Left kidney (tissue), 8 donors: ENCODE data around the gene TMEM35A. TPM values are rescaled to one million over a fixed set of nuclear protein-coding genes. Genes with fewer than 3 reads are reported as not detected.
"Not testable (repeated sequence)": the region's sequence is repeated elsewhere in the genome, so short reads cannot be mapped to it uniquely, and the experiment has no call there.

Source experiments
- DNase-seq: peaks from one replicate; pipeline ENCODE4 v3.0.0-alpha.2; 2013
- long read RNA-seq, 8 donors: transcript quantifications; one replicate each; lab custom pipeline, GENCODE V29; 2026
- polyA plus RNA-seq: library from polyadenylated mRNA; unstranded; fragments of 120-200 nt; gene quantifications from one replicate; pipeline ENCODE4 v1.2.1, GENCODE V29; 2013; ENCODE audit not compliant: insufficient read length

Gene TMEM35A
- 7.9 TPM for polyA plus RNA-seq
- long read RNA-seq, donor 1, partial matches to known transcripts, result 0 of 4 reads
- long read RNA-seq, donor 1, other reads (novel, unspliced or antisense), result 0 of 4 reads
- long read RNA-seq, donor 2, transcript TMEM35A-201 (2 exons, 2,195 nt), result major isoform, 7 of 7 reads
- long read RNA-seq, donor 2, partial matches to known transcripts, result 0 of 7 reads
- long read RNA-seq, donor 2, other reads (novel, unspliced or antisense), result 0 of 7 reads
- long read RNA-seq, donor 3, partial matches to known transcripts, result 0 of 4 reads
- long read RNA-seq, donor 3, other reads (novel, unspliced or antisense), result 0 of 4 reads
- long read RNA-seq, donor 4, result 0 reads
- long read RNA-seq, donor 5, partial matches to known transcripts, result 0 of 3 reads
- long read RNA-seq, donor 5, other reads (novel, unspliced or antisense), result 0 of 3 reads
- long read RNA-seq, donor 6, transcript TMEM35A-201 (2 exons, 2,195 nt), result major isoform, 5 of 5 reads
- long read RNA-seq, donor 6, partial matches to known transcripts, result 0 of 5 reads
- long read RNA-seq, donor 6, other reads (novel, unspliced or antisense), result 0 of 5 reads
- long read RNA-seq, donor 7, transcript TMEM35A-201 (2 exons, 2,195 nt), result major isoform, 9 of 9 reads
- long read RNA-seq, donor 7, partial matches to known transcripts, result 0 of 9 reads
- long read RNA-seq, donor 7, other reads (novel, unspliced or antisense), result 0 of 9 reads
- long read RNA-seq, donor 8, partial matches to known transcripts, result 0 of 2 reads
- long read RNA-seq, donor 8, other reads (novel, unspliced or antisense), result 0 of 2 reads

- peak; percentile 27 for DNase-seq
Measured at GRCh38 chrX:101078716-101079598, at the start of gene TMEM35A. Gene TMEM35A (plus strand): TSS chrX:101078879. CDS start chrX:101079003, 124 bp downstream.

- no peak for DNase-seq
Measured at GRCh38 chrX:101029665-101030064, 49.0 kb upstream of the TMEM35A start.

GRCh38 chrX:101037231-101037630 lies 41.4 kb upstream of the TMEM35A start:
- no peak for DNase-seq

- no peak for DNase-seq
Measured at GRCh38 chrX:101040197-101040596, 38.5 kb upstream of the TMEM35A start.

GRCh38 chrX:101051153-101051548 lies 27.5 kb upstream of the TMEM35A start:
- no peak for DNase-seq

GRCh38 chrX:101051549-101052302 lies 27.0 kb upstream of the TMEM35A start, which contains the start of gene TRMT2B:
Gene TRMT2B (minus strand): TSS chrX:101052111. CDS start chrX:101042289, 9,822 bp downstream.
- peak; percentile 42 for DNase-seq

- not testable (repeated sequence) for DNase-seq
Measured at GRCh38 chrX:101056551-101056950, 22.1 kb upstream of the TMEM35A start.

- DNase-seq, result no peak
Measured at GRCh38 chrX:101057093-101057714, 21.5 kb upstream of the TMEM35A start.

- no peak for DNase-seq
Measured at GRCh38 chrX:101062176-101062575, 16.5 kb upstream of the TMEM35A start.

GRCh38 chrX:101071582-101071981 lies 7.1 kb upstream of the TMEM35A start:
- DNase-seq, result no peak

GRCh38 chrX:101079736-101080270 lies 1.1 kb downstream of the TMEM35A start:
- DNase-seq, result no peak

- DNase-seq, result no peak
Measured at GRCh38 chrX:101080326-101081124, 1.8 kb downstream of the TMEM35A start.

GRCh38 chrX:101081231-101081630 lies 2.6 kb downstream of the TMEM35A start:
- DNase-seq, result no peak

GRCh38 chrX:101091817-101092216 lies 13.1 kb downstream of the TMEM35A start:
- DNase-seq, result no peak

- DNase-seq, result peak; percentile 89
Measured at GRCh38 chrX:101097546-101098453, 19.1 kb downstream of the TMEM35A start, which contains the start of gene CENPI. Gene CENPI (plus strand): TSS chrX:101098204. CDS start chrX:101101071, 2,867 bp downstream.

GRCh38 chrX:101108284-101108683 lies 29.6 kb downstream of the TMEM35A start:
- DNase-seq, result no peak

- no peak for DNase-seq
Measured at GRCh38 chrX:101117701-101118100, 39.0 kb downstream of the TMEM35A start.

- DNase-seq, result no peak
Measured at GRCh38 chrX:101136235-101136634, 57.6 kb downstream of the TMEM35A start.
